Measurements from ENCODE around the gene ARHGAP1.

The ARHGAP1 gene

GRCh38 chr11:46630237-46630636, 70.2 kb downstream of the ARHGAP1 start:
- in situ Hi-C loops (cut with HindIII; ENCODE audit: low pct_ligation_motif_present, low pct_unique_long_range_greater_than_20kb, low sequenced_read_pairs), result no loop called here
- DNase-seq, result no peak

GRCh38 chr11:46628961-46629360, 71.5 kb downstream of the ARHGAP1 start:
- no peak for DNase-seq
- in situ Hi-C loops (cut with HindIII; ENCODE audit: low pct_ligation_motif_present, low pct_unique_long_range_greater_than_20kb, low sequenced_read_pairs), result no loop called here

All from ACHN (cell line).